ENCODE measurements around the gene TEX52. TPM values are rescaled to one million over a fixed set of nuclear protein-coding genes. Genes with fewer than 3 reads are reported as not detected.
A peak's percentile ranks its signal among the peaks of the same experiment; 100 is the strongest.
"Not testable (repeated sequence)": the region's sequence is repeated elsewhere in the genome, so short reads cannot be mapped to it uniquely, and the experiment has no call there.

TEX52 gene
- total RNA-seq, 2 experiments from 2014 or later, result 0.67 TPM; not detected in 1

- no peak for DNase-seq
- no peak for ATAC-seq
- no peaks in the 10 kb centered on the region for H3K27me3 Mint-ChIP-seq
- H3K9me3 Mint-ChIP-seq (ENCODE audit: low read depth), result no peaks in the 10 kb centered on the region
- H3K27ac Mint-ChIP-seq, result no peak overlapping the region
- peaks cover 28% of the 10 kb centered on the region for H3K36me3 Mint-ChIP-seq
- CTCF ChIA-PET, result interaction anchor here (0.6 to 1.4 kb wide), 4 partner anchors 9 to 204 kb away, joined by 3 to 4 read pairs (median 3); no protein-coding TSS in a partner anchor
- peaks cover 41% of the 10 kb centered on the region for H3K4me1 Mint-ChIP-seq
- H3K4me3 Mint-ChIP-seq, result no peak overlapping the region
These were observed 30.1 kb upstream of the TEX52 start for GRCh38 chr12:2886768-2887450.

- CTCF ChIA-PET, result interaction anchor here (0.7 to 1.9 kb wide), 11 partner anchors 8 to 194 kb away, joined by 3 to 14 read pairs (median 3); partner anchors contain the start of genes FOXM1 and RHNO1
- ATAC-seq (no peak), DNase-seq (no peak)
- Mint-ChIP-seq H3K27ac (peak overlapping the region; percentile 61), H3K36me3 (peaks cover 33% of the 10 kb centered on the region), H3K27me3 (no peaks in the 10 kb centered on the region), H3K4me3 (no peak overlapping the region), H3K9me3 (ENCODE audit: low read depth) (no peaks in the 10 kb centered on the region), H3K4me1 (peaks cover 41% of the 10 kb centered on the region)
These were observed 28.0 kb upstream of the TEX52 start for GRCh38 chr12:2884810-2885209.

GRCh38 chr12:2879853-2880252, 23.0 kb upstream of the TEX52 start:
- Mint-ChIP-seq H3K4me3 (peak overlapping the region; percentile 28), H3K27me3 (no peaks in the 10 kb centered on the region), H3K27ac (peak overlapping the region; percentile 74), H3K9me3 (ENCODE audit: low read depth) (no peaks in the 10 kb centered on the region), H3K36me3 (peaks cover 40% of the 10 kb centered on the region), H3K4me1 (peaks cover 45% of the 10 kb centered on the region)
- DNase-seq (no peak), ATAC-seq (no peak)
- CTCF ChIA-PET, result interaction anchor here (1.0 to 1.8 kb wide), 3 partner anchors 11 to 188 kb away, joined by 3 to 6 read pairs (median 3); partner anchors contain the start of gene TULP3

GRCh38 chr12:2877953-2878732, 21.3 kb upstream of the TEX52 start:
- peak overlapping the region; percentile 97 for H3K27ac Mint-ChIP-seq
- H3K4me1 Mint-ChIP-seq, result peaks cover 50% of the 10 kb centered on the region
- H3K36me3 Mint-ChIP-seq, result peaks cover 45% of the 10 kb centered on the region
- peak overlapping the region; percentile 95 for H3K4me3 Mint-ChIP-seq
- H3K9me3 Mint-ChIP-seq (ENCODE audit: low read depth), result no peaks in the 10 kb centered on the region
- DNase-seq (peak; percentile 48), ATAC-seq (peak; percentile 4)
- CTCF ChIA-PET, result interaction anchor here (1.0 to 3.2 kb wide), 3 partner anchors 7 to 13 kb away, joined by 4 to 15 read pairs (median 4); partner anchors contain the start of gene TULP3
- no peaks in the 10 kb centered on the region for H3K27me3 Mint-ChIP-seq

GRCh38 chr12:2877047-2877952, 20.5 kb upstream of the TEX52 start, which contains the start of the genes FOXM1 and RHNO1:
TSS of gene FOXM1 (minus strand) at chr12:2877174. CDS start at chr12:2874478, 2,696 bp downstream.
TSS of gene RHNO1 (plus strand) at chr12:2877223. CDS start at chr12:2885367, 8,144 bp downstream.
- Mint-ChIP-seq H3K27me3 (no peaks in the 10 kb centered on the region), H3K4me1 (peaks cover 49% of the 10 kb centered on the region), H3K36me3 (peaks cover 50% of the 10 kb centered on the region), H3K4me3 (peak within 1 kb of the TSS; percentile 95), H3K9me3 (ENCODE audit: low read depth) (no peaks in the 10 kb centered on the region), H3K27ac (peak within 1 kb of the TSS; percentile 97)
- ATAC-seq (peak; percentile 83), DNase-seq (peak; percentile 92)
- CTCF ChIA-PET, result interaction anchor here (0.8 to 3.2 kb wide), 4 partner anchors 8 to 81 kb away, joined by 3 to 15 read pairs (median 4); partner anchors contain the start of gene TULP3

GRCh38 chr12:2876431-2877046, 19.7 kb upstream of the TEX52 start:
- peaks cover 51% of the 10 kb centered on the region for H3K4me1 Mint-ChIP-seq

GRCh38 chr12:2868986-2869632, 12.3 kb upstream of the TEX52 start:
- CTCF ChIA-PET, result interaction anchor here (1.0 kb wide), 1 partner anchor 17 kb away, joined by 3 read pairs; no protein-coding TSS in a partner anchor
- H3K4me1 Mint-ChIP-seq, result peaks cover 30% of the 10 kb centered on the region
- peaks cover 62% of the 10 kb centered on the region for H3K36me3 Mint-ChIP-seq
- not testable (repeated sequence) for ATAC-seq; DNase-seq; H3K4me3 Mint-ChIP-seq; H3K27me3 Mint-ChIP-seq; H3K27ac Mint-ChIP-seq; H3K9me3 Mint-ChIP-seq (ENCODE audit: low read depth)

More at GRCh38 chr12:2876431-2877046, 19.7 kb upstream of the TEX52 start:
- Mint-ChIP-seq H3K9me3 (ENCODE audit: low read depth) (no peaks in the 10 kb centered on the region), H3K27me3 (no peaks in the 10 kb centered on the region), H3K4me3 (peak overlapping the region; percentile 95), H3K27ac (peak overlapping the region; percentile 89), H3K36me3 (peaks cover 53% of the 10 kb centered on the region)
- ATAC-seq, result peak; percentile 76
- CTCF ChIA-PET, result interaction anchor here (0.8 to 3.2 kb wide), 4 partner anchors 9 to 81 kb away, joined by 3 to 15 read pairs (median 4); partner anchors contain the start of gene TULP3
- peak; percentile 60 for DNase-seq

- ATAC-seq (no peak), DNase-seq (no peak)
- peaks cover 15% of the 10 kb centered on the region for H3K4me1 Mint-ChIP-seq
- no peak overlapping the region for H3K4me3 Mint-ChIP-seq
- CTCF ChIA-PET, result interaction anchor here (2.4 kb wide), 1 partner anchor 10 kb away, joined by 9 read pairs; no protein-coding TSS in a partner anchor
- H3K27me3 Mint-ChIP-seq, result no peaks in the 10 kb centered on the region
- no peaks in the 10 kb centered on the region for H3K9me3 Mint-ChIP-seq (ENCODE audit: low read depth)
- no peak overlapping the region for H3K27ac Mint-ChIP-seq
- H3K36me3 Mint-ChIP-seq, result peaks cover 69% of the 10 kb centered on the region
These were observed 7.4 kb upstream of the TEX52 start for GRCh38 chr12:2864198-2864597.

GRCh38 chr12:2863402-2863801, 6.6 kb upstream of the TEX52 start:
- H3K27ac Mint-ChIP-seq; H3K9me3 Mint-ChIP-seq (ENCODE audit: low read depth): not testable (repeated sequence)

GRCh38 chr12:2862876-2863275, 6.0 kb upstream of the TEX52 start:
- peaks cover 56% of the 10 kb centered on the region for H3K36me3 Mint-ChIP-seq
- no peaks in the 10 kb centered on the region for H3K27me3 Mint-ChIP-seq
- no peak overlapping the region for H3K27ac Mint-ChIP-seq
- ATAC-seq, result no peak
- peaks cover 3% of the 10 kb centered on the region for H3K4me1 Mint-ChIP-seq
- CTCF ChIA-PET, result no interaction called here
- no peaks in the 10 kb centered on the region for H3K9me3 Mint-ChIP-seq (ENCODE audit: low read depth)
- DNase-seq, result no peak
- no peak overlapping the region for H3K4me3 Mint-ChIP-seq

More at GRCh38 chr12:2863402-2863801, 6.6 kb upstream of the TEX52 start:
- not testable (repeated sequence) for H3K27me3 Mint-ChIP-seq, H3K4me1 Mint-ChIP-seq, ATAC-seq, DNase-seq, H3K4me3 Mint-ChIP-seq
- peaks cover 61% of the 10 kb centered on the region for H3K36me3 Mint-ChIP-seq
- CTCF ChIA-PET, result interaction anchor here (2.4 kb wide), 1 partner anchor 9 kb away, joined by 9 read pairs; no protein-coding TSS in a partner anchor

- Mint-ChIP-seq H3K4me3 (no peak overlapping the region), H3K36me3 (peaks cover 39% of the 10 kb centered on the region), H3K4me1 (no peaks in the 10 kb centered on the region), H3K9me3 (ENCODE audit: low read depth) (no peaks in the 10 kb centered on the region), H3K27ac (no peak overlapping the region), H3K27me3 (no peaks in the 10 kb centered on the region)
- ATAC-seq (no peak), DNase-seq (no peak)
- CTCF ChIA-PET, result interaction anchor here (1.3 to 1.5 kb wide), 2 partner anchors 10 to 84 kb away, joined by 3 to 4 read pairs; no protein-coding TSS in a partner anchor
These were observed 3.3 kb upstream of the TEX52 start for GRCh38 chr12:2860170-2860569.

All from activated CD8-positive, alpha-beta memory T cell treated with anti-CD3 and anti-CD28 coated beads, Interleukin-2, amount 10 ng/mL, durations not matched to agents 7 days and 5 days (primary cell).